HG03575 (cell line): Measurements from ENCODE around the gene TEK.
"Not testable (repeated sequence)": the region's sequence is repeated elsewhere in the genome, so short reads cannot be mapped to it uniquely, and the experiment has no call there.

Experiments
- ATAC-seq: cut with Tn5 transposase; IDR thresholded peaks from one replicate; pipeline ENCODE4 v1.9.1; 2021; ENCODE audit not compliant: unreplicated experiment, insufficient number of reproducible peaks, low FRiP score; ENCODE audit errors: extremely low read depth

TEK gene

GRCh38 chr9:27203783-27204182 lies 94.8 kb downstream of the TEK start:
- no peak for ATAC-seq

- ATAC-seq = no peak
These were observed 95.6 kb downstream of the TEK start for GRCh38 chr9:27204578-27204977.

GRCh38 chr9:27205198-27205597 lies 96.2 kb downstream of the TEK start:
- no peak for ATAC-seq

GRCh38 chr9:27206041-27206440 lies 97.0 kb downstream of the TEK start:
- no peak for ATAC-seq

- ATAC-seq = no peak
These were observed 100.0 kb downstream of the TEK start for GRCh38 chr9:27209034-27209433.

- ATAC-seq = no peak
These were observed 101.6 kb downstream of the TEK start for GRCh38 chr9:27210588-27210987.

- ATAC-seq = no peak
These were observed 103.2 kb downstream of the TEK start for GRCh38 chr9:27212191-27212590.

- ATAC-seq = no peak
These were observed 103.6 kb downstream of the TEK start for GRCh38 chr9:27212621-27213020.

- no peak for ATAC-seq
These were observed 118.2 kb downstream of the TEK start for GRCh38 chr9:27227192-27227591.

GRCh38 chr9:27239648-27240047 lies 130.6 kb downstream of the TEK start:
- not testable (repeated sequence) for ATAC-seq

- peak; percentile 73 for ATAC-seq
These were observed 138.7 kb downstream of the TEK start for GRCh38 chr9:27247756-27248155.

- no peak for ATAC-seq
These were observed 139.7 kb downstream of the TEK start for GRCh38 chr9:27248702-27249101.

GRCh38 chr9:27258662-27259061 lies 149.6 kb downstream of the TEK start:
- ATAC-seq = no peak

GRCh38 chr9:27260789-27261516 lies 151.9 kb downstream of the TEK start:
- ATAC-seq = no peak

GRCh38 chr9:27261517-27262211 lies 152.6 kb downstream of the TEK start:
- no peak for ATAC-seq

- ATAC-seq = no peak
These were observed 163.1 kb downstream of the TEK start for GRCh38 chr9:27272103-27272502.

- ATAC-seq = no peak
These were observed 164.2 kb downstream of the TEK start for GRCh38 chr9:27273186-27273585.

- no peak for ATAC-seq
These were observed 167.4 kb downstream of the TEK start for GRCh38 chr9:27276193-27277030.

GRCh38 chr9:27278374-27278773 lies 169.3 kb downstream of the TEK start:
- no peak for ATAC-seq

GRCh38 chr9:27279611-27280010 lies 170.6 kb downstream of the TEK start:
- ATAC-seq = no peak
